Cardiac atrium fibroblast (primary cell): ENCODE data around the gene PPIC. TPM values are rescaled to one million over a fixed set of nuclear protein-coding genes. Genes with fewer than 3 reads are reported as not detected.

Experiments
- total RNA-seq: library from RNA; depleted of rRNA; stranded (reverse); fragments of >200 nt; gene quantifications from 2 replicates; pipeline ENCODE4 v1.2.3, GENCODE V29; 2015

The PPIC gene
- 39.4 and 42.4 TPM in 2 replicates for total RNA-seq

DNA sequence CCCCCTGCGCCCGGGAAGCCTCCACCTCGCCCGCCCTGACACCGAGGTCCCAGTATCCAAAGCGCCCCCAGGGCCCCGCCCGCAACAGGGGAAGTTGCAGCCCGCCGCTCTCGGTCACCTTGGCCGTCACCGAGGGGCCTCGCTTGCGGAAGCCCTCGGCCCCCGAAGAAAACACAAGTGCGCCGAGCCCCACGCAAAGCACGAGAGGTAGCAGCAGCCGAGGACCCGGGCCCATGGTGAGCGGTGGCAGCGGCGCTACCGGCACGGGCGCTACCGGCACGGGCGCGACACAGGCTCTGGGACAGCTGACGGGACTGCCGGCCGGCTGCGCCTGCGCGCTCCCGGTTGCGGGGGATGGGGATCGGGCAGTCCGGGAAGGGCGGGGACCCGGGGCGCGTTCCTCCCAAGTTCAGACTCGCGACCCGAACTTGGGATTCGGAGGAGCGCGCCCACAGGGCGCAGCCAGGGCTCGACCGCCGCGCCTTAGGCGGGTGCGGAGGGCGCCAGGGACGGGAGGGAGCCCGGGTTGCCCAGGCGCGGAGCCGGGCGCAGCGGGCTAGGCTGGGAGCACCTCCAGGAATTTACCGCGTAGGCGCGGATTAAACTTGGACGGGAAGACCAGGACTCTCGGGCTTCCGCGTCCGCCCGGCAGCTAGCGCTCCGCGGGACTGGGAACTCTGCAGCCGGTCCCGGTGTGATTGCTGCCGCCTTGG lies at the start of gene PPIC:
PPIC (minus strand) TSS at position 335 of the 713 bp plus-strand sequence; CDS start at position 235, 100 bp downstream.

Other genes starting within 250 kb of the PPIC start
- 13.4 and 24.6 TPM in 2 replicates for gene SNX24, start 191.1 kb downstream of the PPIC start, total RNA-seq
- 0.18 and 0.97 TPM in 2 replicates for gene PRDM6, start 52.5 kb upstream of the PPIC start, total RNA-seq